SKM-1 treated with dmso at 0.1 percent for 144 hours (cell line): ENCODE data around the gene SARDH.

ENCODE experiments used
- DNase-seq: peaks from one replicate; lab custom pipeline; 2025; ENCODE audit not compliant: unreplicated experiment; lab: John Stamatoyannopoulos, UW

The SARDH gene

DNA sequence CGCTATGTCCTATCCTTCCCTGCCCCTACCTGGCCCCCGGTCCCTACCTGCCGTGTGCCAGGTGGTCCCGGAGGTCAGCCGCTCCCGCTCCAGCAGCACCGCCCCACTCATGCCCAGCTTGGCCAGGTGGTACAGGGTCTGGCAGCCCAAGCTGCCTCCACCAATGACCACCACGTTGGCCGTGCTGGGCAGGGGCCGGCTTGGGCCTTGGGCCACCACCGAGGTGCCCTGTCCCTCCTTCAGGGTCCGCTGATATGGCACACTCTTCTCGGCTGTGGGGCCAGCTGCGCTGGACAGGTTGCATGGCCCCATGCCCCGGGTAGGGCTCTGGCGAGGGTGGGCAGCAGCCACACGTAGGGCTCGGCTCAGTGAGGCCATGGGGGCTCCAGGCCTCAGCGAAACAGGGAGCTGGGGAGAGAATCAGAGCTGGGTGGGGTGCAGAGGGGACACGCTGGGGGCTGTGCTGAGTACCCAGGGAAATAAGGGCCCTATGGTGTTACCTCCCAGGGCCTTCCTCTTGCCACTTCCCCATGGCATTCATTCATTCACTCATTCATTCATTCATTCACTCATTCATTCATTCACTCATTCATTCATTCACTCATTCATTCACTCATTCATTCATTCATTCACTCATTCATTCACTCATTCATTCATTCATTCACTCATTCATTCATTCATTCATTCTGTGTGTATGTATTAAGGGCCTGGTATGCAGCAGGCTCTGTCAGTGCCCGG is 4.2 kb downstream of the SARDH start:
- no peak for DNase-seq

DNA sequence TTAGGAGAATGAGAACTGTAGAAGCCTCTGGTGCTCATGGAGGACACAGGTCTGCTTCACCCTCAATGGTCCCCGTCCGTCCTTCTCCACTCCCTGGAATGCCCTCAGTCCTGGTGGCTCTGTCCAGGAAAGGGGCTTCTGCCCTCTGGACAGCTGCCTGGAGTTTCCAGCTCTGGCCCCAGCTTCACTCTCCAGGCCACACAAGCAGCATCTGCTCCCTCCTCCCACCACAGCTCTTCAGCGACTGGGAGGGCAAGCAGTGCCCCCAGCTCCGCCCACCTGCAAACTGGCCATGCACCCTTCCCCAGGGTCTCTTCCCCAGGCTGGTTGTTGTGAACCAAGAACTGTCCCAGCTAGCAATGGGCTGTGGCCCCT is 4.7 kb downstream of the SARDH start:
- no peak for DNase-seq

DNA sequence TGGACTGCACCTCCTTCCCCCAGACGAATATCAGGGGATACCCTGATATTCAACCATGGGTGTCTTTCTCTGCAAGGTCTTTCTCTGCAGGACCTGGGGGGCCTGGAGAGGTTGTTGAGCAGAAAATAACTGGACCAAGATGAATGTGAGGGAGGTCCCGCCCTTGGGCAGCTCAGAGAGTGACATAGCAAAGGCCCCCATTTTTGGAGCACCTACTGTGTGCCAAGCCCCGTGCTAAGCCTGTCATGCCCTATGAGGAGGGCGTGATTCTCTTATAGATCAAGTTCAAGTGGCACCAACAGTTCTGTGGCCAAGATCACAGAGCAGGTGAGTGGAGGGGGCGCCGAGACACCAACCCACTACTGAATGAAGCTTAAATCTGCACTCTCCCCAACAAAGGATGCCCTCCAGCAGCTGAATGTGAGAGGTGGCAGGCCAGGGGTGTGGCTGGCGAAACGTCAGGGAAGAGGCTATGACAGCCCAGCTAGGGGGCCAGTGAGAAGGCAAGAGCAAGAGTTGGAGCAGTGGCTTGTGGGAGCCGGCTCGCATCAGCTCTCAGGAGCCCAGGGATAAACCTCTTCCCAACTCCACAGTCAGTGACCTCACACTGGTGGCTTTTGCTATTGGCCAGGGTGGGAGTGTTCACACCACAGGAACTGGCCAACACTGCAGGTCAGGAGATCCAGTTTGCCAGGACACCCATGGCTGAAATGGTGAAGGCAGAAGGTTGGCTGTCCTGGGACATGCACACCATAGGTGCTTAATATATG is 5.3 kb downstream of the SARDH start:
- no peak for DNase-seq

DNA sequence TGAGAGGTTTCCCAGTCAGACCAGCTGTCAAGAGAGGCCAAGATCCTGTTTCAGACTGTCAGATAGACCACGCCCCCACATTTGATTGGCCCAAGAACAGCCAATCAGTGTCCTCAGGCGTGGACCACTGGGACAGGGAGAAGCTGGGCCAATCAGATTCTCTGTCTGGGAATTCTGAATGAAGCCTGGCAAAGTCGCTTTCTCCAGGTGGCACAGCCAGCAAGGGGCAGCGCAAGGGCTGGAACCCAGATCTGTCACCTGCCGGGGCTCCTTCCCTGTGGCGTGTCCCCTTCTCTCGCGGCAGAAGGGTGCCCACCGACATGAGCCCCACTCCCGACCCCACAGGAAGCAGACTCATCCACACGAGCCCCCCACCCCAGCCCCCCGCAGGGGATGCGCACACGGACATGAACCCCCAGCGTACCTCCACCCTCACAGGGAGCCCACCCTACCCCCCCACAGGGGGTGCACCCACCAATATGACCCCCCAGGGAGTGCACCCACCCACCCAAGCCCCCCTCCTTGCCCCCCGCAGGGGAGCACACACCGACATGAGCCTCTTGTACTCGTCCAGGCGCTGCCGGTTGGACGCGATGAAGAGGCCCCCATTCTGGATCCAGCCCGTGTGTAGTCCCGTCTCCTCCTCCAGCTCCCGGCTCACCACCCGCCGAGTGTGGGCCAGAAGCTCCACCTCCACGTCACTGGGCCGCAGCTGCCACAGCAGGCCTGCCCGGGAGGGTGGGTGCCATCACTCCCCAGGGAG is 6.1 kb downstream of the SARDH start:
- no peak for DNase-seq

DNA sequence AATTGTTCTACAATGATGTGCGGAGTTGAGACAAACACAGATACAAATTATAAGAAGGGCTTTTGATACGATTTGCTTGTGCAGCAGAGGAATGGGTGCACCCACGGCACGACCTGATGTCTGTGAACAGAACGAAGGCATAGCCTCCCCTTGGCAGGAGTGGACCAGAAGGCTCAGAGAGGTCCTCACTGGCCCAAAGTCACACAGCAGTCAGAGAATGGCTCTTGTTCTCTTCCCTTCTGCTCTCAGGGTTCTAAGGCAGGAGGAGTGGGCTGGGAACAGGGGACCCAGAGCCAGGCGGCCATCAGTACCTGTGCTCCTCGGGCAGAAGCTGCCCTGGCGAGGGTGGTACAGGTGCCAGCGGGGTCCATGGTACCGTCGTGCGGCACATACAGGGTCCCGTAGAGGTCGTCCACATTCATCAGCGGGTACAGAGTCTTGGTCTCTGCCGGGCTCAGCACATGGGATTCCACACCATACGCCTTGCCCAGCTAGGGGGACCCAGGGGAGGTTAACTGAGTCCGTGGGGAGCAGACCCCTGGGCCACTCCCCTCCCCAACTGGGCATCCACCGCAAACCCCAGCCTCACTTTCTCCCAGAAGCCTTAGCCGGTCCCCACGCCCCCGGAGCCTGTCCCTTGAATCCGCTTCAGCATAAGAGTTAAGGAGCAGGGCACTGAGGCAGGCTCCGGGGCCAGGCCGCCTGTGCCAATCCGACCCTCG is 7.0 kb downstream of the SARDH start:
- DNase-seq: no peak

DNA sequence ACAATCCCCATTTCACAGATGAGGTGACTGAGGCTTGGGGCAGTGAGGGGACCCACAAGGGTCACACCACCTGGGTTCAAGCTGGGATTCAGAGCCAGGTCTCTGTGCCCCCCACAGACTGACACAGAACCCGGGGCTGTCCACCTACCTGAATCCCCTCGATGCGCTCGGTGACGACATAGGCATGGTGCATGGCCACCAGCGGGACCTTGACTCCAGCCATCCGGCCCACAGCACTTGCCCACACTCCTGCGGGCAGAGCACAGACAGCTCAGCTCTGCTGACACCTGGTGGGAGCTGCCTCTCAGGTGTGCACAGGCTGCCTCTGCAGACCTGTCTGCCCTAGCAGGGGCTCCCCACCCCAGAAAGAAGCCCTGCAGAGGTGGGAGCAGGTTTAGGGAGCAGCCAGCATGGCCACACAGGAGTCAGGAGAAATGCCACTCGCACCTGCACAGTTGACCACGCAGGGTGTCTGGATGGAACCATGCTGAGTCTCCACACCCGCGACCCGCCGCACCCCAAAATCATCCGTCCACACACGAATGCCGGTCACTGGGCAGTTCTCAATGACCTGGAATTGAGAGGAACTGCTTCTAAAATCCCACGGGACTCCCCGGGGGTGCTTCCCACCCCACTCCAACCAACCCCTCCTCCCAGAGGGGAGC is 8.4 kb downstream of the SARDH start:
- DNase-seq: no peak

DNA sequence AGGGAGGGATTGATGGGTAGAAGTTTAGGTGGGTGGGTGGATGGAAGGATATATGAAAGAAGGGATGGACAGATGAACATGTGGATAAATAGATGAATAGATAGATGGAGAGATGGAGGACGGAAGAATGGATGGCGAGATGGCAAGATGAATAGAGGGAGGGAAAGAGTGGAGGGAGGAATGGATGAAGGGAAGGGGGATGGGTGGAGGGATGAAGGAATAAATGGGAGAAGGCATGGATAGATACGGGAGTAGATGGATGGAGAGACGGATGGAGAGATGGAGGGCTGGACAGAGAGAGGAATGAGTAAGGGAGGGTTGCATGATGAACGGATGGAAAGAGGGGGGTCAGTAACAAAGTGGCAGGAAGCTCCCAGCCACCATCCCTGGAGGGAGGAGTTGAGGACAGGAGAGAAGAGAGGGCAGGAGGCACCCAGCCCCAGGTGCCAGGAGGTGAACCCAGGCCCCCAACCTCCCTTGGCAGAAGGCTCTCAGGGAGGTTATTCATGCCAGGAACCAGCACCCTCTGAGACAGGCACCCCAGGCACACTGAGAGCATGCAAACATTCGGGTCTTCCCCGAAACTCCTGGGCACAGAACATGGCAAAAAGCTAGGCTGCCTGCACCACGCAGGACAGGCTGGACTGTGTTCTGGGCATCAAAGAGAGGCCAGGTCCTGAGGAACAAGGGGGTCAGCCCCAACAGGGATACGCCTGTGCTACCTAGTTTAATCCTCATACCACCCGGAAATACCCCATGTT is 9.1 kb downstream of the SARDH start:
- no peak for DNase-seq

DNA sequence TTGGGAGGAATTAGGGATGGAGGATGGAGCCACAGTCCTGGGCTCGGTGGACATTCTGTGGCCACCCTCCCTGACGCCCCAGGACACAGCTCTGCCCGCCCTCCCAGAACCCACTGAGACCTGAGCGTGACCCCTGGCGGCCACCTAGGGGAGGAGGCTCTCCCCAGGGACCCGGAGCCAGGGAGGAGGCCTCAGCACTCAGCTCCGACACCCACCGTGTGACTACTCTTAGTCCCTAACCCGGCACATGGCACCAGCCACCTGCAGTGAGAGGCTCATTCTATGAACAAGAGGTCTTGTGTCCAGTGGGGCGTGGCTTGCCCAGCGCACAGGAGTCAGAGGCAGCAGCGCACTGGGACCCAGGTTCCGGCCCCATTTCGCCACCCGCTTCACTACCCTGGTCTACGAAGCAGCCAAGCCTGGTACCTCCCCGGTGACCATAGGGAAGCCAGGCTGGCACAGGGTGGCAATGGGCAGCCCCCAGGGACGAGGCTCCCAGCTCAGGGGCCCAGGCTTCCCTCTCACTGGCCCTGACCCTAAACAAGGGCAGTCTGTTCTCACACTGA is 10.2 kb downstream of the SARDH start:
- DNase-seq: no peak

DNA sequence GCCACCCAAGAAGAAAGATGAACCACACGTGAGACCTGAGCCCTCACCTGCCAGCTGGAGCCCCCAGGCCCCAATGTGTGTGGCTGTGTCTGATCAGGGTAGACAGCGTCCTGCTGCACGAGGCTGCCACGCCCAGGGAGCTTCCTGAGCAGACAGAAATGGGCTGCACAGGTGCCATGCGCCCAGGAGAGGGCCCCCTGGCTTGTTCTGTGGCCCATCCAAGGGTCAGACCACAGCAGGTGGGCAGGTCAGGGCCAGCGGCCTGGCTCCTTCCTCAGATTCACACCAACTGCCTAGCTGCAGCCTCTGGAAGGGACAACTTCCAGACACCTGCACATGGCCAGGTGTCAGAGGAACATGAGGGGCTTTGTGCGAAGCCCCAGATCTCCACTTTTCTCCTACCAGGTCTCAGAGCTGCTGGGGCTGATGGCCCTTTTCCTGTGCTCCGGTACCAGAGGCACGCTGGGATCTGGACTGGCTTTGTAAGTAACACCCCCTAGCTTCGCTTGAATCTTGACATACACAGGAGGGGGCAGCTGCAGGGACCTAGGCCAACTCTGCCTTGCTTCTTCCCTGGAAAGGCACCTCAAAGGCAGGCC is 10.8 kb downstream of the SARDH start:
- no peak for DNase-seq

DNA sequence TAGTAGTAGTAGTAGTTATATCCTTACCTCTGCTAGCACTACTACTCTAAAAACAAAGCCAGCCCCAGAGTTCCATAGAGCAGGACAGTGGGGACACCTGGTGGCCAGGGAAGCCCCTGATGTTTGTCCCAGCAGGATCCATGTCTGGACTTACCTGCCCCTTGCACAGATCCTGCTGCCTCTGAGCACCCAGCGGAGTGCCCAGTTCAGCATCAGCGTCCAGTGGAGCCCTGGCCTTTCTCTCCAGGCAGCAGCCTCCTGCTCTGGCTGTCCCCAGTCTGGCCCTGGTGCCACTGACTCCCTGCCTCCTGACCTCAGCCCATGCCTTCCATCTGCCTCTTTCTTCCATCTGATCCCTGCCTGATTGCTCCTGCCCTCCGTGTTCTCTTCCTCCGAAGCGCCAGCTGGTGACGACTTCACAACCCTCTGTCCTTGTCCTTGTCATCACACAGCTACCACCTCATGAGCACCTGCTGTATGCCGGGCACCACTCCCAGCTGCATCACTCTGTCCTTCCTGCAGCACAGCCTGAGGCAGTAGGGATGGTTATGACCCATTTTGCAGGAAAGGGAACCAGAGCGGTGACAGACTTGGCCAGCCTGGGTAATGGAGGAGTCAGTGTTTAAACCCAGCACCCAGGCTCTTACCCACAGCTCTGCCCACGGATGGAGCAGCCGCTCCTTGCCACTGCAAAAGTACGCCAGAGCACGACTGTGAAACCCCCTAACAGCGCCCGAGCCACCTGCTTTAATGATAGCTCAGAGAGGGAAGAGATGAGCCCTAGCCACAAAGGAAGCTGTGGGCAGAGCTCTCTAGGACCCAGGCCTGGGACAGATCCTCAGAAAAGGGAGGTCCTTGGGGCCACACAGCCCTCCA is 11.5 kb downstream of the SARDH start:
- DNase-seq: peak; percentile 47

DNA sequence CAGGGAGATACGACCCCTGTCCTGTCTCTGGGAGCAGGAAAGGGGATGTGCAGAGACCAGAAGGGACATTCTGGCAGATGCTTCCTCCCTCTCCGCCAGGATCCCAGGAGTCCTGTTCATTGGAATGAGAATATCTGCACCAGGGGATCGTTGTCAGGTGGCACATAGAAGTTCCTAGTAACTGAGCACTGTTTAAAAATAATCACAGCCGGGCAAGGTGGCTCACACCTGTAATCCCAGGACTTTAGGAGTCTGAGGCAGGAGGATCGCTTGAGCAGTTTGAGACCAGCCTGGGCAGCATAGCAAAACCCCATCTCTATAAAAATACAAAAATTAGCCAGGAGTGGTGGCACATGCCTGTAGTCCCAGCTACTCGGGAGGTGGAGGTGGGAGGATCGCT is 12.3 kb downstream of the SARDH start:
- no peak for DNase-seq

DNA sequence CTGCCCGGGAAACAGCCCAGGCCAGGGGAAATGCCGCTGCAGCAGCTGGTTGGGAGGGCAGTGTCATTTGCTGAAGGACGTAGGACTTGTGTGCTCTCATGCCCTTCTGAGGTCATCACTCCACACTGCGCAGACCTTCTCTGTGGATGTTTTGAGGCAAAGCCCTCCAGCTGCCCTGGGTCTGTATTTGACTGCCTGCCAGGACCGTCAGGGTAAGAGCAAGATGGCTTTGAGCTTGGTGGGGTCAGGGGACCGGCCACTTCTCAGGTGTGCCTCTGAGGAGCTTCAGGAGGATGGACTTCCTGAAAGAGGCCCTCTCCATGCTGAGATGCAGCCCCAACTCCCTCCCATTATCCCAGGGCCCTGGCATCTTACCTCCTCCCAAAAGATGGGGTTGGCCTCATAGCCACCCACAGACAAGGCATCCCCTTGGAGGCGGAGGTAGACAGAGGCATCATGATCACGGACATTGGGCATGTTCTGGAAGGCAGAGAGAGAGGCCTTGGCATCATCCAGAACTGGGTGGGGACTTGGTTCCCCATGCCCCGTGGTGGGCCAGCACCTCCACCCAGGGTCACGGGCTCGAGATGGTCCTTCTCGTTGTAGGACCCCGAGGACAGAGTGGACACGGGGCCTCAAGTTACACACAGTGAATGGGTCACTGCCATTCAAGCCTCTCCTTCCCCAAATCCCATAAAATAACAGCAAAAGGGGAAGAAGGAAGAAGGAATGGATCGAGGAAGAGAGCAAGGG is 19.4 kb downstream of the SARDH start:
- no peak for DNase-seq

DNA sequence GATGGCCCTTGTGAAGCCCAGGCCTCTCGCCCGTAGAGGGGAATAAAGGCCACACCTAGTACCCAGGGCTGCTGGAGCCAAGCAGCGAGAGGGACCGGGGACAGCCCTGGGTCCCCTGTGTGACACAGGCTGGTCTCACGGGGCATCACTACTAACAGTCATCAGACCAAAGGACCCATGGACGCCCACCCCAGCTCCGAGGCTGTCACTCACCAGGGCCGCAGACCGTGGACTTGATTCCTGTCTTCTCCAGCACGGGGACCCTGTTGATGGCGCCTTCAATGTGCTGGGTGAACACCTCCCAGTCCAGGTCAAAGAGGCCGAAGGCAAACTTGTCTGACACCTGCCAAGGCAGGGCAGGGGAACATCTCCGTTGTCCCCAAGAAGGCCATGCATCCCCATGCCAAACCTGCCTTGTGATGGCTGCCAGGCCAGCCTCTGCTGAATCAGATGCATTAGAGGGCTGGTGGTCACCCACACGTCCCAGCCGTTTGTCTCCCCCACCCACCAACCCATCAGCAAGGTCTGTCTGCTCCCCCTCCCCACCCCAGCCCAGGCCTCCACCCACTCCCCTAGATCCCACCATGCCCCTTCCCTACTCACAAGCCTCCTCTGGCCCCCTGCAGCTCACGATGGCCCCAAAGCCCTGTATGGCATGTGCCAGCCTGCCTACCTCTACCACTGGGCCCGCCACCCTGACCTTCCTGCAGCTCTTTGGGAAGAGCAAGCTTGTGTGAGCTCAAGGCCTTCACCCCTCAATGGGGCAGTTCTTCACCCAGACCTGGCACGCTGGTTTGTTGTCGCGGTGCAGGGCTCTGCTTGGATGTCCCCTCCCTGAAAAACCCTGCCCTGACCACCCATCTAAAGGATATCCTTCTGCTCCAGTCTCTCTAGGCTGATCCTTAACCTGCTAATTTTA is 20.8 kb downstream of the SARDH start:
- DNase-seq: no peak

DNA sequence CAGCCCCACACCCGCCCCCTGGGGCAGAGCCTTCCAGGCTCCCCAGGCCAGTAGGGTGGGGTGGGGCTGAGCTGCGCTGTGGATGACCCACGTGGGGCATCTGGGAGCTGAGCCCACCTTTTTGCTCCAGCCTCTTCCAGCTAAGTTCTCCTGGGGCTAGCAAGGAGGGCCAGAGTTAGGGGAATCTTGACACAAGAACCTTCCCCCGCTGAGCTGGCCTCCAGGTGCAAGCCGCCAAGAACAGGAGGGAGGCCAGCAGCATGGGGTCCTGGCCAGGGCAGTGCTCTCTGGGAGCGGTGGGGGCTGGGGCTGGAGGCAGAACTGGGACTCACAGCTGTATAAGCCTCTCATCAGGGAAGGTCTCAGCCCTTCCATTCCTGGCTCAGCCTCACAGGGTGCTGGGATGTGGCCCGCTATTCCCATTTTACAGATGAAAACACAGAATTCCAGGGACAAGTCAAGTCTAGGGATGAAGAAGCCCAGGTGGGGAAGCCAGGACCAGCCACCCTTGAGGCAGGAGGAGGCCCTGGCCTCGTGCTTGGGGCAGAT is 21.5 kb downstream of the SARDH start:
- DNase-seq: no peak

DNA sequence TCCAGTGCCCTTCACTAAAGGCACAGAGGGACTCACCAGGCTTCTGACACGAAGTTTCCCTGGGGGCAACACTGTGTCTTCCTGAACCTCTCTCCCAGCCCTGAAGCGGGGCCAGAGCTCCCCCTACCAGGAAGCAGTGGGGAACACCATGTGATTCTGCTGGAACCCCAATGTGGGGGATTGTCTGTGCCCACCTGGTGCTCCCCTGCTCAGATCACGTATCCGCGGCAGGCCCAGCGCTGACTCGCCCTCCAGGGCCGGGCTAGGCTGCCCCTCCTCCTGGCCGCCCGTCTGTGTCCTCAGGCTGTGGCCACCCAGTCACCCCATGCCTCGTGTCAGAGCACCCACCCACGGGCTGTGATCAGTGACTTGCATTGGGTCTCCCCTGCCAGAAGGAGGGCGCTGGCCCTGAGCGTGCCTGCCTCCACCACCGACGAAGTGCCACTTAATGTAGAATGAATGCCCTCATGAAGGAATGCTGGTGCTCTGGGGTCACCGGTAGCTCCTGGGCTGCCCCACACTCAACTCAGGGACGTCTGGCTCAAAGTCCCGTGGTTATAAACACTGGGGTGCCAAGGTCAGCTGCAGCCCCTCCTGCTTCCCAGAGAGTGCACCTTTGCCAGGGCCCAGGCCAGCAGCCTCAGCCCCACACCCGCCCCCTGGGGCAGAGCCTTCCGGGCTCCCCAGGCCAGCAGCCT is 22.1 kb downstream of the SARDH start:
- DNase-seq: no peak
